ENCODE data around the gene LACTB. TPM values are rescaled to one million over a fixed set of nuclear protein-coding genes. Genes with fewer than 3 reads are reported as not detected.

LACTB gene
- total and polyA plus RNA-seq, 2 of the 13 experiments (the other 11 are each of a cell fraction or from before 2014, with no cell fraction given), result 14.8 to 23.0 TPM

DNA sequence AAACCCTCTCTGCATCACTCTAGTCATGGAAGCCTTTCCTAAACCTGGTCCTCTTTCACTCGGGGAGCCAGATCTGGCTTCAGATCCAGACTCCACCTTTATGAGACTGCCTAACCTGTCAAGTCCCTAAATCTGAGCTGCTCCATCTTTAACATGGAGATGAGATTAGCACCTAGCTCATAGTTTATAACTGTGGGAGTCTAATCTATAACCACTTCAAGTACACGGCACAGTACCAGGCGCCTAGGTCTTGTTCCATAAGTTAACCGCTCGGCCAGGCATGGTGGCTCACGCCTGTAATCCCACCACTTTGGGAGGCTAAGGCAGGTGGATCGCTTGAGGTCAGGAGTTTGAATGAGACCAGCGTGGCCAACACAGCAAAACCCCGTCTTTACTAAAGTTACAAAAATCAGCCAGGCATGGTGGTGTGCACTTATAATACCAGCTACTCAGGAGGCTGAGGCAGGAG, 48.8 kb upstream of the LACTB start:
- no TSS peak for BruUV-seq (replicated peaks)
- ATAC-seq (no peak), DNase-seq (ENCODE audit: low spot score) (no peak), FAIRE-seq (no peak)
- no peak overlapping the region for H3K9ac ChIP-seq (ENCODE audit: insufficient read depth, low read depth, low read length)
- H3K79me2 ChIP-seq (ENCODE audit: insufficient read depth, low read length), result no peaks in the 10 kb centered on the region
- intact Hi-C loops (cut with micrococcal nuclease; ENCODE audit: unreplicated experiment), result no loop called here
- TF ChIP-seq ZNF569 (CRISPR knock-in tag; IDR thresholded peaks at IDR 0.05; ENCODE audit: borderline replicate concordance) (no peak), ZNF317 (CRISPR knock-in tag; IDR thresholded peaks at IDR 0.05) (no peak), TBL1XR1 (IDR thresholded peaks at IDR 0.05; ENCODE audit: borderline replicate concordance, low read length, partially characterized antibody) (no peak), ZC3H4 (CRISPR knock-in tag; IDR thresholded peaks at IDR 0.05; ENCODE audit: borderline replicate concordance) (no peak), ZBTB7B (CRISPR knock-in tag; IDR thresholded peaks at IDR 0.05) (no peak), RBM39 (IDR thresholded peaks at IDR 0.05; ENCODE audit: low read depth, low read length, poor library complexity, severe bottlenecking) (no peak), ZNF558 (CRISPR knock-in tag; IDR thresholded peaks at IDR 0.05; ENCODE audit: borderline replicate concordance) (no peak), ESRRA (CRISPR knock-in tag; IDR thresholded peaks at IDR 0.05; ENCODE audit: low read depth) (no peak), SETDB1 (CRISPR knock-in tag; IDR thresholded peaks at IDR 0.05; ENCODE audit: borderline replicate concordance) (no peak)
- TF ChIP-seq, protein P1, sequence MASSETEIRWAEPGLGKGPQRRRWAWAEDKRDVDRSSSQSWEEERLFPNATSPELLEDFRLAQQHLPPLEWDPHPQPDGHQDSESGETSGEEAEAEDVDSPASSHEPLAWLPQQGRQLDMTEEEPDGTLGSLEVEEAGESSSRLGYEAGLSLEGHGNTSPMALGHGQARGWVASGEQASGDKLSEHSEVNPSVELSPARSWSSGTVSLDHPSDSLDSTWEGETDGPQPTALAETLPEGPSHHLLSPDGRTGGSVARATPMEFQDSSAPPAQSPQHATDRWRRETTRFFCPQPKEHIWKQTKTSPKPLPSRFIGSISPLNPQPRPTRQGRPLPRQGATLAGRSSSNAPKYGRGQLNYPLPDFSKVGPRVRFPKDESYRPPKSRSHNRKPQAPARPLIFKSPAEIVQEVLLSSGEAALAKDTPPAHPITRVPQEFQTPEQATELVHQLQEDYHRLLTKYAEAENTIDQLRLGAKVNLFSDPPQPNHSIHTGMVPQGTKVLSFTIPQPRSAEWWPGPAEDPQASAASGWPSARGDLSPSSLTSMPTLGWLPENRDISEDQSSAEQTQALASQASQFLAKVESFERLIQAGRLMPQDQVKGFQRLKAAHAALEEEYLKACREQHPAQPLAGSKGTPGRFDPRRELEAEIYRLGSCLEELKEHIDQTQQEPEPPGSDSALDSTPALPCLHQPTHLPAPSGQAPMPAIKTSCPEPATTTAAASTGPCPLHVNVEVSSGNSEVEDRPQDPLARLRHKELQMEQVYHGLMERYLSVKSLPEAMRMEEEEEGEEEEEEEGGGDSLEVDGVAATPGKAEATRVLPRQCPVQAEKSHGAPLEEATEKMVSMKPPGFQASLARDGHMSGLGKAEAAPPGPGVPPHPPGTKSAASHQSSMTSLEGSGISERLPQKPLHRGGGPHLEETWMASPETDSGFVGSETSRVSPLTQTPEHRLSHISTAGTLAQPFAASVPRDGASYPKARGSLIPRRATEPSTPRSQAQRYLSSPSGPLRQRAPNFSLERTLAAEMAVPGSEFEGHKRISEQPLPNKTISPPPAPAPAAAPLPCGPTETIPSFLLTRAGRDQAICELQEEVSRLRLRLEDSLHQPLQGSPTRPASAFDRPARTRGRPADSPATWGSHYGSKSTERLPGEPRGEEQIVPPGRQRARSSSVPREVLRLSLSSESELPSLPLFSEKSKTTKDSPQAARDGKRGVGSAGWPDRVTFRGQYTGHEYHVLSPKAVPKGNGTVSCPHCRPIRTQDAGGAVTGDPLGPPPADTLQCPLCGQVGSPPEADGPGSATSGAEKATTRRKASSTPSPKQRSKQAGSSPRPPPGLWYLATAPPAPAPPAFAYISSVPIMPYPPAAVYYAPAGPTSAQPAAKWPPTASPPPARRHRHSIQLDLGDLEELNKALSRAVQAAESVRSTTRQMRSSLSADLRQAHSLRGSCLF (CRISPR knock-in tag; IDR thresholded peaks at IDR 0.05; ENCODE audit: borderline replicate concordance), result no peak
- no peak overlapping the region for H3K4me2 ChIP-seq (ENCODE audit: low read depth, low read length)
- no peaks in the 10 kb centered on the region for H4K20me1 ChIP-seq (ENCODE audit: insufficient read depth, low read length)
- 88% methylated on average over 9 of the region's 9 CpGs for WGBS (ENCODE audit: low lambda C conversion rate)
- no peaks in the 10 kb centered on the region for H3K4me1 ChIP-seq (ENCODE audit: insufficient read depth, low read length)
- in situ Hi-C loops (cut with HindIII; ENCODE audit: extremely low pct_ligation_motif_present, low pct_unique_long_range_greater_than_20kb), result no loop called here
- no peaks in the 10 kb centered on the region for H3K27me3 ChIP-seq (ENCODE audit: control insufficient read depth in 1 of 2, insufficient read depth in 2 of 2, low read length in 2 of 2)
- no peaks in the 10 kb centered on the region for H3K9me3 ChIP-seq (ENCODE audit: low read length)
- ChIA-PET CTCF (ENCODE audit: low intra/inter-chr PET ratio, low total read pairs) (no interaction called here), POLR2A (interaction anchor here (2.3 kb wide), 1 partner anchor 10 kb away, joined by 9 read pairs; no protein-coding TSS in a partner anchor)
- H3K27ac ChIP-seq (ENCODE audit: extremely low read length, insufficient read depth, low read length), result no peak overlapping the region
- H3K36me3 ChIP-seq (replicated peaks in 1 of 2; ENCODE audit: control insufficient read depth in 1 of 2, insufficient read depth in 2 of 2, low read length in 2 of 2), result peaks cover 3 to 31% of the 10 kb centered on the region in 2 experiments
- no peak overlapping the region for H3K4me3 ChIP-seq (replicated peaks in 1 of 3; ENCODE audit: insufficient read depth in 1 of 3, low read depth in 2 of 3, low read length in 3 of 3)
- H2AFZ ChIP-seq (ENCODE audit: low read length), result no peak overlapping the region

Data from HepG2 (cell line).